HFF-Myc (cell line): ENCODE data around the gene DHX57.

Source experiments
- DNase-seq: peaks from one replicate; pipeline ENCODE4 v3.0.0-alpha.2; 2011; ENCODE audit warnings: low read depth; ENCODE audit errors: extremely low read depth
- H3K4me3 ChIP-seq: replicated peaks from 2 replicates; pipeline ENCODE4 v1.5.1; 2011; ENCODE audit warnings: low read depth, mild to moderate bottlenecking, control low read depth, low read length
- TF ChIP-seq, protein P1 (sequence below): IDR thresholded peaks from 2 replicates; pipeline ENCODE4 v1.5.1; 2012; ENCODE audit warnings: mild to moderate bottlenecking, low read depth, low read length, control low read depth; ENCODE audit errors: missing control alignments

The DHX57 gene

DNA sequence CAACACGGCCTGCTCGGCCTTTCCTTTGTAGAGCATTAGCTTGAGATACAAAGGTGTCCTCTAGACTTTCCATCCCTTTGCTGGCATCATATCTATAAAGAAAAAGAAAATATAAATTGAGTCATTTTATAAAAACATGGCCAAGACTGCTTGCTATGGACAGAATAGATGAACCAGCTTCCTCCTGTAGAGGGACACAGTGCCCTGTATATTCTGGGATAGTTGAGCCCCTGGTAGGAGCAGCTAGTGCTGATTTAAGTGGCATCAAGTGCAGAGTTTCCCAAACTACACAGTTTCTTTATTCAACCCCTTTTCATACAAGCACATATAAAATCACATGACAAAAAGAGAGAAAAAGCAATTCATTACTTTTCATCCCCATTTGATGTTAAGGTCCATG is 49.8 kb downstream of the DHX57 start:
- no peak overlapping the region for H3K4me3 ChIP-seq
- no peak for DNase-seq
- TF ChIP-seq, protein P1, sequence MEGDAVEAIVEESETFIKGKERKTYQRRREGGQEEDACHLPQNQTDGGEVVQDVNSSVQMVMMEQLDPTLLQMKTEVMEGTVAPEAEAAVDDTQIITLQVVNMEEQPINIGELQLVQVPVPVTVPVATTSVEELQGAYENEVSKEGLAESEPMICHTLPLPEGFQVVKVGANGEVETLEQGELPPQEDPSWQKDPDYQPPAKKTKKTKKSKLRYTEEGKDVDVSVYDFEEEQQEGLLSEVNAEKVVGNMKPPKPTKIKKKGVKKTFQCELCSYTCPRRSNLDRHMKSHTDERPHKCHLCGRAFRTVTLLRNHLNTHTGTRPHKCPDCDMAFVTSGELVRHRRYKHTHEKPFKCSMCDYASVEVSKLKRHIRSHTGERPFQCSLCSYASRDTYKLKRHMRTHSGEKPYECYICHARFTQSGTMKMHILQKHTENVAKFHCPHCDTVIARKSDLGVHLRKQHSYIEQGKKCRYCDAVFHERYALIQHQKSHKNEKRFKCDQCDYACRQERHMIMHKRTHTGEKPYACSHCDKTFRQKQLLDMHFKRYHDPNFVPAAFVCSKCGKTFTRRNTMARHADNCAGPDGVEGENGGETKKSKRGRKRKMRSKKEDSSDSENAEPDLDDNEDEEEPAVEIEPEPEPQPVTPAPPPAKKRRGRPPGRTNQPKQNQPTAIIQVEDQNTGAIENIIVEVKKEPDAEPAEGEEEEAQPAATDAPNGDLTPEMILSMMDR, result no peak

DNA sequence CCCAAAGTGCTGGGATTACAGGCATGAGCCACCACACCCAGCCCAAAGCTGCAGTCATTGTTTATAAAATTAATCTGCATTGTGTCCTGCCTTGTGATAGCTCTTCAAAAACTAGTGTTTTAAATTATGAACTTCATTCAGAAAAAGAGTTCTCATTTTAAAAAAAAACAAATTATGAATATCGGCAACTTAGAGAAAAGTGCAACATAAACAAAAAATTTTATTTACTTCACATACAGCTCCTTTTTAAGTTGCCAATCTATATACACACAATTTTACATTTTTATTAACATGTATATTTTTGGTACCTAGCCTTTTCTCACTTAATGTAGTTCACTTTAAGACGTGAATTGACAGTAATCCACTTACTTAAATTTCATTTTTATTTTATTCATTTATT is 50.8 kb downstream of the DHX57 start:
- H3K4me3 ChIP-seq, result no peak overlapping the region
- DNase-seq, result no peak
- TF ChIP-seq, protein P1, result no peak

DNA sequence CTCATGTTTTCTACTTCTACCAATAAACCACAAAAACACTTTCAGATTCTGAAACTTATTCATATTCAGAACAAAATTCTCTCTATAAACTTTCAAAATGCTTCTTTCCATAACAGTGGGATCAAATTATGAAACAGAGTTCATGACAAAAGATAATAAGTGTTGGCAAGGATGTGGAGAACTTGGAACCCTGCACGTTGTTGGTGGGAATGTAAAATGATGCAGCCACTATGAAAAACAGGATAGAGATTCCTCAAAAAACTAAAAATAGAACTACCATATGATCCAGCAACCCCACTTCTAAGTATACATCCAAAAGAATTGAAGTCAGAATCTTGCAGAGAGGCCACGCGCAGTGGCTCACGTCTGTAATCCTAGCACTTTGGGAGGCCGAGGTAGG is 52.3 kb downstream of the DHX57 start:
- H3K4me3 ChIP-seq, result no peak overlapping the region
- TF ChIP-seq, protein P1, result no peak

DNA sequence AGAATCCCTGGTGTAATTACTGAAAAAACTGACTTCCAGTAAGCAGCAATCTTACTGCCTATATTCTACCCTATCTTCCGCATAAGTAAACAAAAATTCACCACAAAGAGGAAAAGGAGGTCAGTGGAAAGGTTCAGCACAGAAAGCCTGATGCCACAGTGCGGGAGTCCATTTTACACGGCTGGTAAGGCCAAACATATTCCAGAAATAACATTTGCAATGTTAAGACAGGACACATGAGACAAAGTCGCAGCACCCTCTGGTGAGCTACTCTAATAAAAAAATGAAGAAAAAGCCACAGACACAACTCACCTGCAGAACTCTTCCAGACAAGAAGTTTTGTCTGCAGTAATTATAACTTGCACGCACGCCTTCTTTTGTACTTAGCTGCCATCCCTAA is 57.2 kb downstream of the DHX57 start:
- no peak overlapping the region for H3K4me3 ChIP-seq
- TF ChIP-seq, protein P1, result no peak
- DNase-seq, result no peak

More for the DNA sequence above, 52.3 kb downstream of the DHX57 start:
- no peak for DNase-seq

DNA sequence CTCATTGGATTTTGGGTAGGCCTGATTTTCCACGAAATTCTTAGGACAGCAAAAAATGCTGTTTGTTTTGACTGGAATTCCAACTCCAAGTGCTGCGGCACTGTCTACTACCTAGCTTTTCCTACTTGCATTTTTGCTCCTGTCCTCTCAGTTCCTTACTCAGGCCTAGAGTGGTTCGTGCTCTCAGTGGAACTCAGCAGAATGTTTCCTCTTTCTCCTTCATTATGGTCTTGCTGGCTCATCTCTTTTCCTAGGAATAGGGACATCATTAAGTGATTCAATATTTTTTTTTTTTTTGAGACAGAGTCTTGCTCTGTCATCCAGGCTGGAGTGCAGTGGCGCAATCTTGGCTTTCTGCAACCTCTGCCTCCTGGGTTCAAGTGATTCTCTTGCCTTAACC is 59.8 kb downstream of the DHX57 start:
- H3K4me3 ChIP-seq, result no peak overlapping the region
- TF ChIP-seq, protein P1, result no peak
- DNase-seq, result no peak

- TF ChIP-seq, protein P1, result no peak
- DNase-seq, result no peak
- H3K4me3 ChIP-seq, result no peak overlapping the region
Observed at GRCh38 chr2:38810488-38810887, 65.2 kb downstream of the DHX57 start.

GRCh38 chr2:38808677-38809076 is 67.1 kb downstream of the DHX57 start:
- H3K4me3 ChIP-seq, result no peak overlapping the region
- DNase-seq, result no peak
- TF ChIP-seq, protein P1, result no peak
